LNCaP clone FGC (cell line): ENCODE results near the gene TMEM127.

Experiments used
- DNase-seq: peaks from one replicate; pipeline ENCODE4 v3.0.0-alpha.2; 2011; ENCODE audit warnings: low read depth
- H3K4me3 ChIP-seq: 2 replicates; pipeline ENCODE4 v1.5.1; 2011; ENCODE audit warnings: mild to moderate bottlenecking, low read depth, low read length, control low read depth
- CTCF ChIP-seq: IDR thresholded peaks from 2 replicates; pipeline ENCODE4 v1.5.1; 2012; ENCODE audit warnings: mild to moderate bottlenecking; ENCODE audit not compliant: control insufficient read depth, insufficient read depth; ENCODE audit errors: extremely low read depth

TMEM127 gene

GRCh38 chr2:96241227-96241626, 24.6 kb downstream of the TMEM127 start:
- no peak for DNase-seq
- no peak for TF ChIP-seq CTCF
- no peak overlapping the region for H3K4me3 ChIP-seq

- no peak overlapping the region for H3K4me3 ChIP-seq
- no peak for DNase-seq
- TF ChIP-seq CTCF: no peak
These were observed 25.3 kb downstream of the TMEM127 start for GRCh38 chr2:96240341-96241038.

- TF ChIP-seq CTCF: no peak
These were observed 26.0 kb downstream of the TMEM127 start for GRCh38 chr2:96239745-96240264.

GRCh38 chr2:96239091-96239490, 26.7 kb downstream of the TMEM127 start:
- no peak for DNase-seq
- TF ChIP-seq CTCF: no peak
- H3K4me3 ChIP-seq: no peak overlapping the region

More at GRCh38 chr2:96239745-96240264, 26.0 kb downstream of the TMEM127 start:
- H3K4me3 ChIP-seq: no peak overlapping the region
- DNase-seq: no peak

GRCh38 chr2:96238266-96238665, 27.5 kb downstream of the TMEM127 start:
- no peak for DNase-seq
- TF ChIP-seq CTCF: no peak
- no peak overlapping the region for H3K4me3 ChIP-seq

- no peak for DNase-seq
- H3K4me3 ChIP-seq: no peak overlapping the region
- TF ChIP-seq CTCF: no peak
These were observed 28.9 kb downstream of the TMEM127 start for GRCh38 chr2:96236882-96237281.

GRCh38 chr2:96233880-96234316, 31.9 kb downstream of the TMEM127 start:
- DNase-seq: no peak
- no peak overlapping the region for H3K4me3 ChIP-seq
- TF ChIP-seq CTCF: no peak
